GM12892 (cell line): ENCODE data around the gene SYT13.

Experiments used
- DNase-seq: peaks from one replicate; pipeline ENCODE4 v3.0.0; 2011; ENCODE audit not compliant: insufficient read length
- FAIRE-seq: peaks from 2 replicates; lab custom pipeline; 2011; peaks lifted over from hg19 to GRCh38; lab: Jason Lieb, UNC
- POLR2A ChIP-seq: IDR thresholded peaks from 2 replicates; pipeline ENCODE4 v1.6.1; 2011; ENCODE audit warnings: low read depth, low read length, control low read depth
- POLR2AphosphoS5 ChIP-seq: IDR thresholded peaks from 2 replicates; pipeline ENCODE4 v1.6.1; 2011; ENCODE audit warnings: low read depth, low read length, control low read depth
- TAF1 ChIP-seq: IDR thresholded peaks from 2 replicates; pipeline ENCODE4 v1.6.1; 2011; ENCODE audit warnings: low read depth, mild to moderate bottlenecking, control low read depth, low read length, borderline replicate concordance

SYT13 gene

GRCh38 chr11:45239733-45240132 lies 46.4 kb downstream of the SYT13 start:
- FAIRE-seq (no peak), DNase-seq (no peak)
- TF ChIP-seq POLR2AphosphoS5 (no peak), TAF1 (no peak), POLR2A (no peak)

GRCh38 chr11:45238724-45239123 lies 47.4 kb downstream of the SYT13 start:
- DNase-seq (no peak), FAIRE-seq (no peak)
- TF ChIP-seq TAF1 (no peak), POLR2A (no peak), POLR2AphosphoS5 (no peak)

- TF ChIP-seq POLR2A (no peak), TAF1 (no peak), POLR2AphosphoS5 (no peak)
- no peak for FAIRE-seq
- DNase-seq: no peak
Measured at GRCh38 chr11:45237711-45238315, 48.3 kb downstream of the SYT13 start.

- TF ChIP-seq POLR2A (no peak), POLR2AphosphoS5 (no peak), TAF1 (no peak)
- DNase-seq (no peak), FAIRE-seq (no peak)
Measured at GRCh38 chr11:45234306-45235006, 51.7 kb downstream of the SYT13 start.

GRCh38 chr11:45233804-45234170 lies 52.4 kb downstream of the SYT13 start:
- FAIRE-seq (no peak), DNase-seq (no peak)
- TF ChIP-seq POLR2AphosphoS5: no peak
- no peak for TF ChIP-seq TAF1
- no peak for TF ChIP-seq POLR2A

- DNase-seq: peak; percentile 80
- FAIRE-seq: peak; percentile 92
- TF ChIP-seq TAF1 (no peak), POLR2AphosphoS5 (no peak), POLR2A (no peak)
Measured at GRCh38 chr11:45233121-45233803, 52.9 kb downstream of the SYT13 start.

- no peak for DNase-seq
- TF ChIP-seq TAF1 (no peak), POLR2A (no peak), POLR2AphosphoS5 (no peak)
- FAIRE-seq: no peak
Measured at GRCh38 chr11:45232341-45233080, 53.6 kb downstream of the SYT13 start.

GRCh38 chr11:45229401-45230020 lies 56.6 kb downstream of the SYT13 start:
- DNase-seq: no peak
- FAIRE-seq: no peak
- TF ChIP-seq POLR2A: no peak
- no peak for TF ChIP-seq POLR2AphosphoS5
- no peak for TF ChIP-seq TAF1

GRCh38 chr11:45227836-45228235 lies 58.3 kb downstream of the SYT13 start:
- TF ChIP-seq TAF1 (no peak), POLR2A (no peak), POLR2AphosphoS5 (no peak)
- DNase-seq (no peak), FAIRE-seq (no peak)

- TF ChIP-seq POLR2AphosphoS5 (no peak), TAF1 (no peak), POLR2A (no peak)
- DNase-seq (no peak), FAIRE-seq (no peak)
Measured at GRCh38 chr11:45226901-45227300, 59.2 kb downstream of the SYT13 start.
